Bronchial smooth muscle cell (primary cell): ENCODE data around the gene SLC10A7. TPM values are rescaled to one million over a fixed set of nuclear protein-coding genes. Genes with fewer than 3 reads are reported as not detected.

Experiments used
- total RNA-seq: library from RNA; depleted of rRNA; stranded (reverse); fragments of >200 nt; gene quantifications from 2 replicates; pipeline ENCODE4 v1.2.1, GENCODE V29; 2014

Gene SLC10A7
- total RNA-seq = 3.9 and 5.0 TPM in 2 replicates

GRCh38 chr4:146521541-146522097 is at the start of gene SLC10A7:
Gene SLC10A7 (minus strand): TSS chr4:146521940. CDS start chr4:146521717, 223 bp downstream.

GRCh38 chr4:146214238-146214637 is 307.5 kb downstream of the SLC10A7 start, which contains the start of gene REELD1:
Gene REELD1 (plus strand): TSS chr4:146214538. CDS start chr4:146216953, 2,415 bp downstream.

Other genes with a start within 250 kb of the SLC10A7 start
- not detected in 2 replicates for gene POU4F2, start 117.0 kb upstream of the SLC10A7 start, total RNA-seq